Trophoblast cell (in vitro differentiated cells and primary cell): ENCODE measurements around the gene NUDT17.
"Not testable (repeated sequence)": the region's sequence is repeated elsewhere in the genome, so short reads cannot be mapped to it uniquely, and the experiment has no call there.

ENCODE experiments used
- DNase-seq, 2 donors: peaks; one replicate each; pipeline ENCODE4 v3.0.0-alpha.2; 2016
- H2AFZ ChIP-seq: 2 replicates; pipeline ENCODE4 v1.6.1; 2013; ENCODE audit warnings: low read length, moderate library complexity, mild to moderate bottlenecking; ENCODE audit not compliant: insufficient read depth, poor library complexity
- H2AK5ac ChIP-seq: 2 replicates; pipeline ENCODE4 v1.6.1; 2013; ENCODE audit warnings: mild to moderate bottlenecking, low read length
- H2BK120ac ChIP-seq: 2 replicates; pipeline ENCODE4 v1.6.1; 2013; ENCODE audit warnings: low read length, mild to moderate bottlenecking, moderate library complexity; ENCODE audit not compliant: insufficient read depth, poor library complexity
- H2BK12ac ChIP-seq: 2 replicates; pipeline ENCODE4 v1.6.1; 2013; ENCODE audit warnings: mild to moderate bottlenecking, low read length, moderate library complexity
- H2BK5ac ChIP-seq: 2 replicates; pipeline ENCODE4 v1.6.1; 2013; ENCODE audit warnings: low read length, low read depth, moderate library complexity, mild to moderate bottlenecking; ENCODE audit not compliant: poor library complexity
- H3K14ac ChIP-seq: 2 replicates; pipeline ENCODE4 v1.6.1; 2013; ENCODE audit warnings: mild to moderate bottlenecking, low read length
- H3K18ac ChIP-seq: 2 replicates; pipeline ENCODE4 v1.6.1; 2013; ENCODE audit warnings: mild to moderate bottlenecking, low read length
- H3K23ac ChIP-seq: 2 replicates; pipeline ENCODE4 v1.6.1; 2013; ENCODE audit warnings: low read length
- H3K27ac ChIP-seq: 2 replicates; pipeline ENCODE4 v1.5.1; 2013; ENCODE audit warnings: low read depth, mild to moderate bottlenecking, inconsistent platforms, low read length, moderate library complexity
- H3K27me3 ChIP-seq: 2 replicates; pipeline ENCODE4 v1.6.1; 2013; ENCODE audit warnings: inconsistent platforms, mild to moderate bottlenecking, low read length, moderate library complexity; ENCODE audit not compliant: insufficient read depth
- H3K36me3 ChIP-seq, 2 experiments: 1 replicate in 1 of 2; 2 replicates in 1 of 2; pipeline ENCODE4 v1.6.1; 2013; ENCODE audit warnings: low read length in 2 of 2, mild to moderate bottlenecking in 2 of 2, moderate library complexity in 1 of 2; ENCODE audit not compliant: insufficient read depth in 2 of 2, control insufficient read depth in 1 of 2
- H3K4ac ChIP-seq: 2 replicates; pipeline ENCODE4 v1.6.1; 2013; ENCODE audit warnings: low read depth, mild to moderate bottlenecking, low read length, moderate library complexity
- H3K4me1 ChIP-seq, 2 experiments: 1 replicate in 1 of 2; 2 replicates in 1 of 2; pipeline ENCODE4 v1.6.1; 2013; ENCODE audit warnings: low read length in 2 of 2, mild to moderate bottlenecking in 2 of 2, moderate library complexity in 1 of 2; ENCODE audit not compliant: insufficient read depth in 2 of 2, control insufficient read depth in 1 of 2
- H3K4me2 ChIP-seq: 2 replicates; pipeline ENCODE4 v1.6.1; 2013; ENCODE audit warnings: inconsistent platforms, mild to moderate bottlenecking, low read length, moderate library complexity
- H3K4me3 ChIP-seq: 2 replicates; pipeline ENCODE4 v1.5.1; 2013; ENCODE audit warnings: mild to moderate bottlenecking, low read depth, low read length, inconsistent platforms
- H3K79me1 ChIP-seq: one replicate; pipeline ENCODE4 v1.6.1; 2013; ENCODE audit warnings: low read length
- H3K79me2 ChIP-seq: 2 replicates; pipeline ENCODE4 v1.6.1; 2013; ENCODE audit warnings: low read length, mild to moderate bottlenecking; ENCODE audit not compliant: control insufficient read depth, insufficient read depth, poor library complexity
- H3K9ac ChIP-seq: 2 replicates; pipeline ENCODE4 v1.6.1; 2013; ENCODE audit warnings: mild to moderate bottlenecking, low read length
- H3K9me3 ChIP-seq: 2 replicates; pipeline ENCODE4 v1.6.1; 2013; ENCODE audit warnings: low read depth, mild to moderate bottlenecking, control low read depth, inconsistent platforms, low read length; ENCODE audit not compliant: insufficient read depth
- H4K12ac ChIP-seq: 2 replicates; pipeline ENCODE4 v1.6.1; 2013; ENCODE audit warnings: low read depth, mild to moderate bottlenecking, low read length, moderate library complexity
- H4K8ac ChIP-seq: 2 replicates; pipeline ENCODE4 v1.6.1; 2013; ENCODE audit warnings: low read depth, mild to moderate bottlenecking, low read length, moderate library complexity
- H4K91ac ChIP-seq: one replicate; pipeline ENCODE4 v1.6.1; 2013; ENCODE audit warnings: low read depth, mild to moderate bottlenecking, low read length, moderate library complexity
- WGBS: extraction: QIAGEN DNeasy Blood & Tissue Kit; methylation state at CpG from one replicate; pipeline ENCODE4 v1.1.7; 2013; ENCODE audit warnings: missing lambda C conversion rate; ENCODE audit not compliant: insufficient read length, insufficient coverage; ENCODE audit errors: extremely low coverage; 5-methylcytosine and 5-hydroxymethylcytosine counted together

The NUDT17 gene

GRCh38 chr1:145826030-145826429, 19.4 kb upstream of the NUDT17 start:
- H3K79me1 ChIP-seq: peaks cover 7% of the 10 kb centered on the region
- no peak overlapping the region for H2BK12ac ChIP-seq
- no peak overlapping the region for H2AK5ac ChIP-seq
- no peak for DNase-seq
- H3K9ac ChIP-seq: no peak overlapping the region
- no CpG with 5 or more reads among the region's 2 CpGs for whole genome bisulfite sequencing
- no peak overlapping the region for H2AFZ ChIP-seq
- no peak overlapping the region for H3K4me3 ChIP-seq
- no peak overlapping the region for H3K18ac ChIP-seq
- H3K14ac ChIP-seq: no peak overlapping the region
- peaks cover 13 to 24% of the 10 kb centered on the region in 2 experiments for H3K36me3 ChIP-seq
- no peaks in the 10 kb centered on the region for H3K9me3 ChIP-seq
- no peak overlapping the region for H4K12ac ChIP-seq
- no peak overlapping the region for H2BK5ac ChIP-seq
- H3K4me2 ChIP-seq: no peak overlapping the region
- H3K27me3 ChIP-seq: no peaks in the 10 kb centered on the region
- no peak overlapping the region for H3K27ac ChIP-seq
- no peak overlapping the region for H4K8ac ChIP-seq
- H2BK120ac ChIP-seq: no peak overlapping the region
- H3K4ac ChIP-seq: no peak overlapping the region
- H3K79me2 ChIP-seq: peaks cover 6% of the 10 kb centered on the region
- H3K23ac ChIP-seq: no peak overlapping the region
- no peak overlapping the region for H4K91ac ChIP-seq
- H3K4me1 ChIP-seq: peaks cover 0 to 2% of the 10 kb centered on the region in 2 experiments

GRCh38 chr1:145827966-145828365, 17.5 kb upstream of the NUDT17 start:
- Histone ChIP-seq H3K9ac (no peak overlapping the region), H3K9me3 (no peaks in the 10 kb centered on the region), H4K12ac (no peak overlapping the region), H3K4me3 (no peak overlapping the region), H4K8ac (no peak overlapping the region), H2AFZ (no peak overlapping the region), H4K91ac (no peak overlapping the region), H2AK5ac (no peak overlapping the region), H3K27me3 (no peaks in the 10 kb centered on the region), H3K4me1 (peaks cover 0 to 2% of the 10 kb centered on the region in 2 experiments), H3K4ac (no peak overlapping the region), H2BK5ac (no peak overlapping the region), H3K4me2 (no peak overlapping the region), H2BK12ac (no peak overlapping the region), H3K36me3 (peaks cover 17 to 32% of the 10 kb centered on the region in 2 experiments), H3K14ac (no peak overlapping the region), H3K79me2 (peaks cover 6% of the 10 kb centered on the region), H3K27ac (no peak overlapping the region), H3K18ac (no peak overlapping the region), H3K79me1 (peaks cover 7% of the 10 kb centered on the region), H3K23ac (no peak overlapping the region), H2BK120ac (no peak overlapping the region)
- no peak for DNase-seq

GRCh38 chr1:145828367-145829026, 16.9 kb upstream of the NUDT17 start:
- Histone ChIP-seq H3K23ac (no peak overlapping the region), H3K9ac (no peak overlapping the region), H3K4me2 (no peak overlapping the region), H3K79me1 (peaks cover 7% of the 10 kb centered on the region), H2AFZ (no peak overlapping the region), H3K36me3 (peaks cover 20 to 37% of the 10 kb centered on the region in 2 experiments), H3K14ac (no peak overlapping the region), H3K4me1 (peaks cover 0 to 2% of the 10 kb centered on the region in 2 experiments), H3K27me3 (no peaks in the 10 kb centered on the region), H3K4ac (no peak overlapping the region), H3K18ac (no peak overlapping the region), H3K79me2 (peaks cover 6% of the 10 kb centered on the region), H3K9me3 (no peaks in the 10 kb centered on the region), H4K91ac (no peak overlapping the region), H2BK5ac (no peak overlapping the region), H4K8ac (no peak overlapping the region), H2AK5ac (no peak overlapping the region), H3K27ac (no peak overlapping the region), H3K4me3 (no peak overlapping the region), H2BK12ac (no peak overlapping the region), H2BK120ac (no peak overlapping the region), H4K12ac (no peak overlapping the region)
- no peak for DNase-seq

GRCh38 chr1:145830810-145831209, 14.6 kb upstream of the NUDT17 start:
- not testable (repeated sequence) for H4K12ac ChIP-seq, DNase-seq, H4K8ac ChIP-seq, H3K18ac ChIP-seq, H3K4ac ChIP-seq, H3K27me3 ChIP-seq, H3K4me1 ChIP-seq, H3K23ac ChIP-seq, H2AK5ac ChIP-seq, H2BK12ac ChIP-seq, H3K14ac ChIP-seq, H4K91ac ChIP-seq, H3K79me1 ChIP-seq, H3K79me2 ChIP-seq, H3K4me3 ChIP-seq, H2AFZ ChIP-seq, H3K9ac ChIP-seq, H3K4me2 ChIP-seq, H2BK5ac ChIP-seq, H3K9me3 ChIP-seq, H2BK120ac ChIP-seq, H3K27ac ChIP-seq
- H3K36me3 ChIP-seq: peaks cover 29 to 52% of the 10 kb centered on the region in 2 experiments
- WGBS: no CpG with 5 or more reads among the region's 2 CpGs
